Body of pancreas (tissue), 4 donors: ENCODE results near the gene NRG3. TPM values are rescaled to one million over a fixed set of nuclear protein-coding genes. Genes with fewer than 3 reads are reported as not detected.
A peak's percentile ranks its signal among the peaks of the same experiment; 100 is the strongest.

Source experiments
- ATAC-seq: fragments of 150-250 bp; one replicate; pipeline ENCODE4 v1.9.1; 2016
- DNase-seq, 4 donors: peaks; one replicate each; pipeline ENCODE4 v3.0.0-alpha.2; 2019
- H3K27ac ChIP-seq, 4 donors: fragments of 200-600 bp; sonication (generic); 1 replicate in 3 of 4; 2 replicates in 1 of 4; pipeline versions ENCODE4 v1.5.1 to v1.6.1; 2016 to 2019; ENCODE audit warnings: mild to moderate bottlenecking in 1 of 4, mixed read lengths in 1 of 4, moderate library complexity in 1 of 4
- H3K27me3 ChIP-seq, 2 donors: fragments of 200-600 bp; sonication (generic); one replicate each; pipeline ENCODE4 v1.6.0; 2016; ENCODE audit warnings: mild to moderate bottlenecking in 1 of 2
- H3K36me3 ChIP-seq, 2 donors: fragments of 200-600 bp; sonication (generic); replicated peaks in 1 of 2; 2 replicates each; pipeline ENCODE4 v1.5.1; 2016; ENCODE audit warnings: low read depth in 2 of 2; ENCODE audit not compliant: insufficient read depth in 1 of 2
- H3K4me1 ChIP-seq: fragments of 200-600 bp; sonication (generic); one replicate; pipeline ENCODE4 v1.6.0; 2016
- H3K4me3 ChIP-seq, 2 donors: fragments of 200-600 bp; sonication (generic); 1 replicate in 1 of 2; 2 replicates in 1 of 2; pipeline ENCODE4 v1.5.1; 2016 to 2019
- H3K9me3 ChIP-seq, 3 donors: fragments of 200-600 bp; sonication (generic); 1 replicate in 2 of 3; 2 replicates in 1 of 3; pipeline ENCODE4 v1.5.1; 2016
- CTCF ChIP-seq, 7 experiments: fragments of 450-650 bp in 4 of 7; fragments of 200-600 bp in 3 of 7; sonication (generic) in 3 of 7; IDR thresholded peaks; one replicate each; pipeline ENCODE4 v1.5.1; 2016 to 2019; ENCODE audit warnings: antibody characterized with exemption in 7 of 7
- POLR2A ChIP-seq, 3 donors: fragments of 450-650 bp; IDR thresholded peaks; one replicate each; pipeline ENCODE4 v1.6.1; 2016; ENCODE audit warnings: antibody characterized with exemption in 3 of 3, mild to moderate bottlenecking in 2 of 3
- WGBS, 2 donors: methylation state at CpG; one replicate each; pipeline ENCODE4 v1.1.5; 2017; 5-methylcytosine and 5-hydroxymethylcytosine counted together
- intact Hi-C: fragments of 100-400 bp; cut with DNase I; formaldehyde crosslinking; loops from one replicate; pipeline ENCODE4 v1.15.1; 2023
- total RNA-seq, 2 donors: library from RNA; depleted of rRNA; stranded (reverse); fragments of >200 nt; gene quantifications; one replicate each; pipeline ENCODE4 v1.1.0, GENCODE V29; 2016

NRG3 gene
- total RNA-seq, 2 donors from 2014 or later, result 0.26 TPM; not detected in 1

- Histone ChIP-seq H3K4me1 (peaks cover 14% of the 10 kb centered on the region), H3K27ac (no peak overlapping the region), H3K9me3 (no peaks in the 10 kb centered on the region), H3K4me3 (no peak overlapping the region), H3K27me3 (no peaks in the 10 kb centered on the region), H3K36me3 (no peaks in the 10 kb centered on the region)
- TF ChIP-seq CTCF (IDR thresholded peaks at IDR 0.05), result no peak
- TF ChIP-seq POLR2A (IDR thresholded peaks at IDR 0.05), result no peak
- intact Hi-C loops, result no loop called here
- DNase-seq, result no peak
- no peak for ATAC-seq
- WGBS, 2 donors, result 79 to 100% methylated on average over 1 of the region's 1 CpG
Observed at GRCh38 chr10:82249141-82249540, 374.1 kb downstream of the NRG3 start.

DNA sequence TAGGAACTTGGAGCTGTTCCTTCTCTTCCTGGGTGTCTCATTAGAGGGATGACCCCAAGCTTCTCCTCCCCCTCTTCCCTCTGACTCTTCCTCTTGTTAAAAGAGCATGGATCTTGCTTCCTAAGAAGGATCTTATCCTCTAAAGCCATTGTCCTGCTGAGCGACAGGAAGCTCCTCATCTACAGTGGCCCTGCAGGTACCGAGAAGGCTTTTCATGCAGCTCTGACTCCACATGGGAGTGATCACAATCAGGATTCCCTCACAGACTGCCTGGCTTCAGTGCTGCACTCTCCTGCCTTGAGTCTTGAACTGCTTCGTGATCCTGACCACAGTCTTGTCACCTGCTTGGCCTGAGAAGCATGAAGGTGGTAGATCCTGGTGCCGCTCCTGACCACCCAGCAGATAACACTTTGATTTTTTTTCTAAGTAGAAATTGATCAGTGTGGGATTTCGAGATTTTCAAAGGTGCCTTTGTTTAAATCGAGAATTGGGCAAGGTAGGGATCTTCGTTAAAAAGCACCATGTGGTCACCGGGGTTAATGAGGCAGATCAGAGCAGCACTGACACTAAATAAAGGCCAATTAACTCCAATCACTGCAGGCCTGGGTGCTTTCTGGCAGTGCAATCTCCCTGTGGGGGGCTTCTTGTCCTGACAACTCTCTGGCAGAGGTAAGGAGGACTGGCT lies 376.4 kb downstream of the NRG3 start:
- ATAC-seq (no peak), DNase-seq (no peak)
- TF ChIP-seq CTCF (IDR thresholded peaks at IDR 0.05) (no peak), POLR2A (IDR thresholded peaks at IDR 0.05) (no peak)
- H3K36me3 ChIP-seq, result no peaks in the 10 kb centered on the region
- H3K9me3 ChIP-seq, result no peaks in the 10 kb centered on the region
- H3K27me3 ChIP-seq, result no peaks in the 10 kb centered on the region
- H3K4me1 ChIP-seq, result peaks cover 14% of the 10 kb centered on the region
- H3K27ac ChIP-seq, result no peak overlapping the region
- intact Hi-C loops, result no loop called here
- no peak overlapping the region for H3K4me3 ChIP-seq
- WGBS, 2 donors, result 67 to 83% methylated on average over 8 of the region's 8 CpGs

GRCh38 chr10:82252081-82252480 lies 377.1 kb downstream of the NRG3 start:
- Histone ChIP-seq H3K4me1 (peaks cover 14% of the 10 kb centered on the region), H3K4me3 (no peak overlapping the region), H3K9me3 (no peaks in the 10 kb centered on the region), H3K36me3 (no peaks in the 10 kb centered on the region), H3K27me3 (no peaks in the 10 kb centered on the region), H3K27ac (no peak overlapping the region)
- ATAC-seq, result peak; percentile 70
- peak in 1 of 4 donors; percentile 17 for DNase-seq
- intact Hi-C loops, result no loop called here
- WGBS, 2 donors, result 7 to 15% methylated on average over 1 of the region's 1 CpG
- TF ChIP-seq CTCF (IDR thresholded peaks at IDR 0.05) (no peak), POLR2A (IDR thresholded peaks at IDR 0.05) (no peak)

DNA sequence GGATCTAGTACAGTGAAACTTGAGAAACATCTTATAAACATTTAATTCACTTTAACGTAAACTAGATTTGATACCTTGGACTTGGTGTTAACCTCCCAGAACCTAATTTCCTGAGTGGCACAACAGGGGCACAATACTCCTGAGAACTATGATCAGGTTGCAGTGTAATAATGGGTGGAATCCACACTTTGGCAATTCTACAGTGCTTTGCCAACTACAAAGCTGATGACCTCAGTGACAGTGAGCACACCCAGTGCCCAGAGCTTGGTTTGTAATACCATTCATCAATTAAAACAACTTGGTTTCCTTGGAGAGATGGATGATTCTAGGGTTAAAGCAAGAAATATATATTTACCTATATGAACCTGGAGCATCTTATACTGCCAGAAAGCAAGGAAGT lies 379.2 kb downstream of the NRG3 start:
- Histone ChIP-seq H3K36me3 (no peaks in the 10 kb centered on the region), H3K9me3 (no peaks in the 10 kb centered on the region), H3K27me3 (no peaks in the 10 kb centered on the region), H3K27ac (no peak overlapping the region), H3K4me3 (no peak overlapping the region), H3K4me1 (peaks cover 14% of the 10 kb centered on the region)
- ATAC-seq (no peak), DNase-seq (no peak)
- intact Hi-C loops, result no loop called here
- 94 to 96% methylated on average over 1 of the region's 1 CpG for WGBS, 2 donors
- TF ChIP-seq POLR2A (IDR thresholded peaks at IDR 0.05) (no peak), CTCF (IDR thresholded peaks at IDR 0.05) (no peak)

- Histone ChIP-seq H3K9me3 (no peaks in the 10 kb centered on the region), H3K27me3 (no peaks in the 10 kb centered on the region), H3K27ac (no peak overlapping the region), H3K4me3 (no peak overlapping the region), H3K36me3 (no peaks in the 10 kb centered on the region), H3K4me1 (peaks cover 14% of the 10 kb centered on the region)
- TF ChIP-seq POLR2A (IDR thresholded peaks at IDR 0.05), result no peak
- TF ChIP-seq CTCF (IDR thresholded peaks at IDR 0.05), result no peak
- no peak for ATAC-seq
- WGBS, 2 donors, result 78 to 85% methylated on average over 3 of the region's 3 CpGs
- DNase-seq, result no peak
- intact Hi-C loops, result no loop called here
Observed at GRCh38 chr10:82256275-82256674, 381.3 kb downstream of the NRG3 start.
